ENCODE results near the gene COP1.
A peak's percentile ranks its signal among the peaks of the same experiment; 100 is the strongest.
"Not testable (repeated sequence)": the region's sequence is repeated elsewhere in the genome, so short reads cannot be mapped to it uniquely, and the experiment has no call there.

The COP1 gene

GRCh38 chr1:176206961-176207902 lies at the start of gene COP1:
Gene COP1, minus strand, starts transcription at chr1:176207286. Its CDS starts 308 bp downstream, at chr1:176206978.
- peak within 1 kb of the TSS; percentile 72 to 100 (median 97) for H3K4me3 ChIP-seq
- H3K36me3 ChIP-seq: peaks cover 0 to 15% (median 3%) of the 10 kb centered on the region in 11 experiments; a peak in 16 of 22 replicates
- no peaks in the 10 kb centered on the region for H3K27me3 ChIP-seq
- H3K9ac ChIP-seq: peak within 1 kb of the TSS; percentile 92 to 99 (median 98)
- H4K20me1 ChIP-seq: peaks cover 26 to 45% (median 40%) of the 10 kb centered on the region in 11 experiments
- peak within 1 kb of the TSS; percentile 86 to 98 (median 95) for H3K4me2 ChIP-seq
- TF ChIP-seq Cebpa-rat (IDR thresholded peaks at IDR 0.05): no peak
- H3K9me3 ChIP-seq (replicated peaks in 1 of 11): peaks cover 0 to 10% (median 0%) of the 10 kb centered on the region in 11 experiments; a peak in 2 of 22 replicates
- peak within 1 kb of the TSS; percentile 92 to 99 (median 97) for H3K27ac ChIP-seq
- peaks cover 22 to 66% (median 33%) of the 10 kb centered on the region in 10 experiments for H3K4me1 ChIP-seq

DNA sequence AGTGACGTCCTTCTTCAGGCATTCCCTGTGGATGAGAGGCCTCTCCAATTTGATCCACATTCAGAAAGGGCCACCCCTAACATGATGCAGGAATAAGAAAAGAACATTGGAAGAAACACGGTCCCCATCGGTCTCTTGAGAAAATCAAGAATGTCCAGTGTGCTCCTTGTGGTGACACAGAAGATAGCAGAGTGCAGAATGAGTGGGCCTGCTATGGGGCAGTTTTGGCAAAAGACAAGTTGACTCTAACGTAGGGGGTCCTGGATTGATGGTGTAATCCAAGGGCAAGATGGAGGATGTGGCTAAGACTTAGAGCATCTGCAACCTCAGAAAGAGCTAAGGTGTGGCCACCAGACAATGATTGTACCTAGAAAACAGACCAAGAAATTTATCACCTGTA lies 45.1 kb upstream of the COP1 start:
- Histone ChIP-seq H3K27ac (no peak overlapping the region), H4K20me1 (no peaks in the 10 kb centered on the region), H3K27me3 (no peaks in the 10 kb centered on the region), H3K9me3 (replicated peaks in 1 of 11) (no peaks in the 10 kb centered on the region), H3K36me3 (no peaks in the 10 kb centered on the region), H3K4me3 (no peak overlapping the region), H3K9ac (no peak overlapping the region), H3K4me2 (no peak overlapping the region), H3K4me1 (no peaks in the 10 kb centered on the region)
- TF ChIP-seq Cebpa-rat (IDR thresholded peaks at IDR 0.05): no peak

DNA sequence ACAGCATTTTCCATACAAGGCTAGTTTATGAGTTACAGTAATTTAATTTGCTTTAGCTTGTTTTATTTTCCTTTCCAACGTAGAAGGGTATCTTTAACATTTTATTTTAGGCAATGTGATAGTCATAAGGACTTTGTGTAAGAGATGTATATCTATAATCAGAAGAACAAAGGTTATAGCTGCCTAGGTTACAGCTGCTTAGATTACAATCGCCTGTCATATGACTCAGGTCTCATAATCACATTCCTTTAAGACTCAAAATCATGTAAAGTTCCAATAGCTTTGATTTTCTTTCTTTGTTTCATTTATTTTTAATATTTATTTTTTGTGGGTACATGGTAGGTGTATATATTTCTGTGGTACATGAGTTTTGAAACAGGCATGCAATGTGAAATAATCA lies 37.8 kb upstream of the COP1 start:
- peaks cover 0 to 10% (median 0%) of the 10 kb centered on the region in 10 experiments; a peak in 6 of 20 replicates for H3K4me1 ChIP-seq
- no peak overlapping the region for H3K4me3 ChIP-seq
- TF ChIP-seq Cebpa-rat (IDR thresholded peaks at IDR 0.05): no peak
- H3K36me3 ChIP-seq: no peaks in the 10 kb centered on the region
- no peak overlapping the region for H3K9ac ChIP-seq
- no peaks in the 10 kb centered on the region for H3K27me3 ChIP-seq
- no peak overlapping the region for H3K27ac ChIP-seq
- no peaks in the 10 kb centered on the region for H4K20me1 ChIP-seq
- H3K4me2 ChIP-seq: no peak overlapping the region
- H3K9me3 ChIP-seq (replicated peaks in 1 of 11): no peaks in the 10 kb centered on the region

- Histone ChIP-seq H3K36me3 (no peaks in the 10 kb centered on the region), H3K4me1 (peaks cover 0 to 10% (median 0%) of the 10 kb centered on the region in 10 experiments; a peak in 6 of 20 replicates), H3K9ac (no peak overlapping the region), H4K20me1 (no peaks in the 10 kb centered on the region), H3K4me2 (no peak overlapping the region), H3K27ac (no peak overlapping the region), H3K27me3 (no peaks in the 10 kb centered on the region), H3K4me3 (no peak overlapping the region), H3K9me3 (replicated peaks in 1 of 11) (no peaks in the 10 kb centered on the region)
- no peak for TF ChIP-seq Cebpa-rat (IDR thresholded peaks at IDR 0.05)
These were observed 36.7 kb upstream of the COP1 start for GRCh38 chr1:176243746-176244145.

- peak overlapping the region in 2 of 11 experiments; percentile 37 to 51; a peak in 3 of 22 replicates for H3K4me2 ChIP-seq
- no peaks in the 10 kb centered on the region for H3K36me3 ChIP-seq
- no peaks in the 10 kb centered on the region for H3K9me3 ChIP-seq (replicated peaks in 1 of 11)
- H3K4me3 ChIP-seq: no peak overlapping the region
- TF ChIP-seq Cebpa-rat (IDR thresholded peaks at IDR 0.05): no peak
- no peaks in the 10 kb centered on the region for H3K27me3 ChIP-seq
- H3K27ac ChIP-seq: peak overlapping the region in 1 of 11 experiments; percentile 0; a peak in 1 of 22 replicates
- no peak overlapping the region; a peak in 1 of 22 replicates for H3K9ac ChIP-seq
- peaks cover 0 to 10% (median 0%) of the 10 kb centered on the region in 10 experiments; a peak in 6 of 20 replicates for H3K4me1 ChIP-seq
- H4K20me1 ChIP-seq: no peaks in the 10 kb centered on the region
These were observed 34.4 kb upstream of the COP1 start for GRCh38 chr1:176241385-176242015.

- H3K36me3 ChIP-seq, H3K4me2 ChIP-seq, H3K4me1 ChIP-seq, H3K27ac ChIP-seq, H3K9ac ChIP-seq, H3K27me3 ChIP-seq, H4K20me1 ChIP-seq, H3K4me3 ChIP-seq: not testable (repeated sequence)
- H3K9me3 ChIP-seq (replicated peaks in 1 of 11): peaks cover 0 to 18% (median 8%) of the 10 kb centered on the region in 11 experiments; a peak in 14 of 22 replicates
These were observed 26.6 kb upstream of the COP1 start for GRCh38 chr1:176233657-176234056.

DNA sequence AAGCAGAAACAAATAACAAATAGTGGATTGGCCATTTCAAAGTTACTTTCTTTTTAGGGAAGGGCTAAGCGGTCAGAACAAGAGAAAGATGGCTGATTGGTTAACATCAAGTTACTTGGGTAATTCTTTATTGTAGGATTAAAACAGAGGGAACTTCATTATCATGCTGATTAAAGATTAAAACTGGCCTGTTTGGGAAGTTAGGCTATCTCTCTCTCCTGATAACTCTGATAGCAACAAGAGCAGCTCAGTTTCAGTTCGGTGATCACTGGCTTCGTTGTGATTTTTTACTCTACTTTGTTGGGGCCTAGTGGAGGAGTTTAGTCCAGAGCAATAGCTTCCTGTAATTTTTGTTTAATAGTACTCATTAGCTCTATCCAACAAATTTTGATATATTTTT lies 20.5 kb upstream of the COP1 start:
- Histone ChIP-seq H3K27ac (no peak overlapping the region), H3K4me3 (no peak overlapping the region), H3K9me3 (replicated peaks in 1 of 11) (peaks cover 0 to 11% (median under 1%) of the 10 kb centered on the region in 11 experiments; a peak in 7 of 22 replicates), H3K9ac (no peak overlapping the region), H3K27me3 (no peaks in the 10 kb centered on the region), H4K20me1 (no peaks in the 10 kb centered on the region), H3K4me1 (no peaks in the 10 kb centered on the region), H3K4me2 (no peak overlapping the region), H3K36me3 (no peaks in the 10 kb centered on the region; a peak in 1 of 22 replicates)
- no peak for TF ChIP-seq Cebpa-rat (IDR thresholded peaks at IDR 0.05)

DNA sequence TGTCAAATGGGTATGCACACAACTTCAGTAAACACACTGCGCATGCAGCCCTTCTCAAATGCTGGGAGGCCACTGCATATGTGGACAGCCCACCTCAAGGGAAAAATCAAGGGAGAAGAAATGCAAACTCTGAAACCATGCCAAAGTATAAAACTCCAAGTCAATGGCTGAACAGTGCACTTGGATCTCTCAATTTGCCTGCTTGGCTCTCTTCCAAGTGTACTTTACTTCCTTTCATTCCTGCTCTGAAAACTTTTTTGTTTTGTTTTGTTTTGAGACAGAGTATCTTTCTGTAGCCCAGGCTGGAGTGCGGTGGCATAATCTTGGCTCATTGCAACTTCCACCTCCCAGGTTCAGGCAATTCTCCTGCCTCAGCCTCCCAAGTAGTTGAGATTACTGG lies 18.8 kb upstream of the COP1 start:
- Histone ChIP-seq H3K9me3 (replicated peaks in 1 of 11) (peaks cover 0 to 3% (median 0%) of the 10 kb centered on the region in 11 experiments; a peak in 1 of 22 replicates), H3K4me1 (no peaks in the 10 kb centered on the region), H3K27ac (no peak overlapping the region), H3K4me3 (no peak overlapping the region), H3K4me2 (no peak overlapping the region), H4K20me1 (no peaks in the 10 kb centered on the region), H3K9ac (no peak overlapping the region), H3K36me3 (no peaks in the 10 kb centered on the region; a peak in 1 of 22 replicates), H3K27me3 (no peaks in the 10 kb centered on the region)
- no peak for TF ChIP-seq Cebpa-rat (IDR thresholded peaks at IDR 0.05)

DNA sequence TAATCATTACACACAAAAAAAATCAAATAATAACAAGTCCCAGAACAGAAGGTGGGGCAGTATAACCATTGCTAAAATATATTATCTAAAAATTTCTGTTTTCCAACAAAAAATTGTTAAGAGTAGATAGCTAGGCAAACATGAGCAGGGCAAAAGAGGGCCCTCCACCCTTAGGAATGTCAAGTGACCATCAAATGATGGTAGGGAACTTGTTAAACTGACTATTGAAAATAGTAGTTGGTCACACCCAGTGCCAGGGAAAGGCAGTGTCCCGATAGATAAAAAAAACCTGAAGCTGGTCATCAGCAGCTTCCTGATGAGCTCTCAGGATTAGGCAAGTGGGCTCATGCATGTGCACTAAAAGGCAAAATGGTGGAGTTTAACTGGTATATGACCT lies 18.4 kb upstream of the COP1 start:
- no peaks in the 10 kb centered on the region for H3K4me1 ChIP-seq
- no peaks in the 10 kb centered on the region for H3K9me3 ChIP-seq (replicated peaks in 1 of 11)
- no peak for TF ChIP-seq Cebpa-rat (IDR thresholded peaks at IDR 0.05)
- H3K36me3 ChIP-seq: no peaks in the 10 kb centered on the region; a peak in 1 of 22 replicates
- no peak overlapping the region for H3K27ac ChIP-seq
- H4K20me1 ChIP-seq: no peaks in the 10 kb centered on the region
- no peaks in the 10 kb centered on the region for H3K27me3 ChIP-seq
- H3K4me2 ChIP-seq: no peak overlapping the region
- H3K9ac ChIP-seq: no peak overlapping the region
- H3K4me3 ChIP-seq: no peak overlapping the region

All from BLaER1 treated with 17β-estradiol and CSF1 and Interleukin-3, amounts not matched to agents 10 nM and 100 nM (cell line).